Heart right ventricle (tissue), 16 donors: ENCODE data around the gene KLK14. TPM values are rescaled to one million over a fixed set of nuclear protein-coding genes. Genes with fewer than 3 reads are reported as not detected.

Source experiments
- ATAC-seq, 8 donors: fragments of 200-7000 bp; cut with Tn5 transposase; one replicate each; pipeline ENCODE4 v1.9.1; 2020; ENCODE audit warnings: mild to moderate bottlenecking in 8 of 8, moderate library complexity in 8 of 8, moderate number of reproducible peaks in 1 of 8
- DNase-seq, 2 donors: peaks; one replicate each; pipeline ENCODE4 v3.0.0-alpha.2; 2020
- H3K27ac ChIP-seq, 10 donors: fragments of 200-600 bp; sonication (generic) in 2 of 10; one replicate each; pipeline versions ENCODE4 v1.5.0 to v1.8.0; 2020 to 2022; ENCODE audit warnings: mild to moderate bottlenecking in 3 of 10
- H3K27me3 ChIP-seq, 7 donors: fragments of 200-600 bp; one replicate each; pipeline ENCODE4 v1.8.0; 2021 to 2022; ENCODE audit warnings: mild to moderate bottlenecking in 2 of 7
- H3K36me3 ChIP-seq, 9 donors: fragments of 200-600 bp; sonication (generic) in 1 of 9; one replicate each; pipeline versions ENCODE4 v1.5.0 to v1.8.0; 2020 to 2022; ENCODE audit warnings: mild to moderate bottlenecking in 2 of 9
- H3K4me1 ChIP-seq, 9 donors: fragments of 200-600 bp; sonication (generic) in 1 of 9; one replicate each; pipeline versions ENCODE4 v1.5.0 to v1.8.0; 2020 to 2022; ENCODE audit warnings: mild to moderate bottlenecking in 4 of 9
- H3K4me3 ChIP-seq, 10 donors: fragments of 200-600 bp; sonication (generic) in 2 of 10; one replicate each; pipeline versions ENCODE4 v1.5.0 to v1.8.0; 2020 to 2022; ENCODE audit warnings: mild to moderate bottlenecking in 7 of 10, moderate library complexity in 2 of 10
- H3K9me3 ChIP-seq, 11 donors: fragments of 200-600 bp in 10 of 11; sonication (generic) in 2 of 11; one replicate each; pipeline versions ENCODE4 v1.5.0 to v1.8.0; 2013 to 2022; ENCODE audit warnings: mild to moderate bottlenecking in 2 of 11, control low read depth in 1 of 11, moderate library complexity in 1 of 11
- WGBS, 2 donors: extraction: QIAGEN DNeasy Blood & Tissue Kit; methylation state at CpG; one replicate each; pipeline ENCODE4 v1.1.7; 2013; ENCODE audit warnings: inconsistent platforms in 1 of 2; 5-methylcytosine and 5-hydroxymethylcytosine counted together
- intact Hi-C, 10 donors: fragments of 100-400 bp; cut with DNase I; formaldehyde crosslinking; loops; one replicate each; pipeline versions ENCODE4 v1.11.1 to v1.14.2; 2022
- polyA plus RNA-seq, 2 donors: library from polyadenylated mRNA; stranded (reverse); fragments of 200-250 nt; gene quantifications; one replicate each; pipeline ENCODE4 v1.2.3, GENCODE V29; 2013
- total RNA-seq, 10 donors: library from RNA; stranded (reverse); fragmentation: NEBNext Ultra II Directional in 3 of 10; extraction: Animal tissue kit (Norgen Biotek cat#: 25700) in 3 of 10; gene quantifications; one replicate each; pipeline versions ENCODE4 v1.2.1 to v1.2.4, GENCODE V29; 2021 to 2023
- TF ChIP-seq, protein P1 (sequence below), 9 donors: fragments of 200-600 bp; sonication (generic) in 2 of 9; IDR thresholded peaks; one replicate each; pipeline versions ENCODE4 v1.5.0 to v1.8.0; 2021 to 2022; ENCODE audit warnings: antibody characterized with exemption in 9 of 9, mild to moderate bottlenecking in 5 of 9, moderate library complexity in 1 of 9
- donor health status: Arrhythmogenic right ventricular cardiomyopathy.
- donor health status: ischemic (EF 13 %, LVEDD 7.1; RV severe dilation, severe dysfunction).
- donor health status: healthy with polysubstance abuse.
- donor health status: DM: no; HTN: yes; CAD: no.
- donor health status: DM: no; HTN: no; CAD: no.
- donor health status: ischemic (EF 25% LVEDD 6.9; RV normal size, moderate dysfunction).
- donor health status: ischemic (EF 25% LVEDD 5.7; RV mildly dilated, moderate dysfunction).
- donor health status: healthy.
- donor health status: DM: yes; HTN: yes; CAD: no.
- donor health status: Ischemic cardiomyopathy.
- donor health status: ischemic (EF 35%, LVEDD 5.7; RV mildly dilated, moderate dysfunction).
- donor health status: nonischemic (EF 11% LVEDD 7.7; RV severe dilation, severe dysfunction).
- donor health status: DM: yes; HTN: yes; CAD: no.
- donor health status: PGD.
- donor health status: ischemic (EF 29% LVEDD 5.4; RV normal size, mild dysfunction).
- donor health status: nonischemic (EF 23%, LVEDD 6.1; RV moderate dilation, normal function).

Gene KLK14
- total and polyA plus RNA-seq, 12 donors: 0.20 to 1.2 (median 0.48) TPM; not detected in 4

DNA sequence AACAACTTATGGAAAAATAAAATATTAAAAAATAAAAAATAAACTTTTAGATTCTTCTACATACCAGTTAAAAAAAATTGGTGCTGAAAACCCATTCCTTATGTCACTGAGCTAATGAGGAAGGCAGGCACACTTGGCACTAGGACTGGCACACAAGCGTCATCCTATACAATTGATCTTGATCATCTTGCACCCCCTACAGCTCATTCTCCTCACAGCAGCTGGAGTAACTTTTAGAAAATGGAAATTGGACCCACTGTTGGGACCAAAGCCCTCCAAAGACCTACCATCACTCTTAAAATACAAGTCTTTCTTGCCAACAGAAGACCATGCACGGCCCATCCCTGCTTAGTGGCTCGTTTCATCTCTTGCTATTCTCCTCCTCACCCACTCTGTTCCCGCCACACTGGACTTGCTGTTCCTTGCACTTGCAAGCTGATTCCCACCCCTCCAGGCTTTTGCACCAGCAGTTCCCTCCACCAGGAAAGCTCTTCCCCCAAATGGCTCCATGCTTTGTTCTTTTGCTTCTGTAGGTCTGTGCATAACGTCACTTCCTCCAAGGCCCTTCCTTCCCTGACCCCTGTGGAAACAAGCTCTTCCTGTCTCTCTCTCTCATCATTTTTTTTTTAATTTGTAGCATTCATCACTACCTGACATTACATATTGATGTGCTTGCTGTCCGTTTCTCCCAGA lies 13.9 kb upstream of the KLK14 start:
- intact Hi-C loops: loop anchor here in 9 of 10 donors (1.0 to 10.0 kb wide), 8 partner anchors 69 to 172 kb away; partner anchors contain the start of gene KLK11 (in 1 of the 9)
- TF ChIP-seq, protein P1, sequence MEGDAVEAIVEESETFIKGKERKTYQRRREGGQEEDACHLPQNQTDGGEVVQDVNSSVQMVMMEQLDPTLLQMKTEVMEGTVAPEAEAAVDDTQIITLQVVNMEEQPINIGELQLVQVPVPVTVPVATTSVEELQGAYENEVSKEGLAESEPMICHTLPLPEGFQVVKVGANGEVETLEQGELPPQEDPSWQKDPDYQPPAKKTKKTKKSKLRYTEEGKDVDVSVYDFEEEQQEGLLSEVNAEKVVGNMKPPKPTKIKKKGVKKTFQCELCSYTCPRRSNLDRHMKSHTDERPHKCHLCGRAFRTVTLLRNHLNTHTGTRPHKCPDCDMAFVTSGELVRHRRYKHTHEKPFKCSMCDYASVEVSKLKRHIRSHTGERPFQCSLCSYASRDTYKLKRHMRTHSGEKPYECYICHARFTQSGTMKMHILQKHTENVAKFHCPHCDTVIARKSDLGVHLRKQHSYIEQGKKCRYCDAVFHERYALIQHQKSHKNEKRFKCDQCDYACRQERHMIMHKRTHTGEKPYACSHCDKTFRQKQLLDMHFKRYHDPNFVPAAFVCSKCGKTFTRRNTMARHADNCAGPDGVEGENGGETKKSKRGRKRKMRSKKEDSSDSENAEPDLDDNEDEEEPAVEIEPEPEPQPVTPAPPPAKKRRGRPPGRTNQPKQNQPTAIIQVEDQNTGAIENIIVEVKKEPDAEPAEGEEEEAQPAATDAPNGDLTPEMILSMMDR (IDR thresholded peaks at IDR 0.05): peak in 7 of 9 donors; percentile 14 to 28 (median 19)
- peaks cover 0 to 25% (median 10%) of the 10 kb centered on the region in 9 donors for H3K4me1 ChIP-seq
- peaks cover 0 to 25% (median 0%) of the 10 kb centered on the region in 9 donors for H3K36me3 ChIP-seq
- ATAC-seq (no peak), DNase-seq (no peak)
- no peak overlapping the region for H3K4me3 ChIP-seq
- no peak overlapping the region for H3K27ac ChIP-seq
- H3K9me3 ChIP-seq: no peaks in the 10 kb centered on the region
- WGBS, 2 donors: 80 to 81% methylated on average over 6 of the region's 6 CpGs
- H3K27me3 ChIP-seq: no peaks in the 10 kb centered on the region

DNA sequence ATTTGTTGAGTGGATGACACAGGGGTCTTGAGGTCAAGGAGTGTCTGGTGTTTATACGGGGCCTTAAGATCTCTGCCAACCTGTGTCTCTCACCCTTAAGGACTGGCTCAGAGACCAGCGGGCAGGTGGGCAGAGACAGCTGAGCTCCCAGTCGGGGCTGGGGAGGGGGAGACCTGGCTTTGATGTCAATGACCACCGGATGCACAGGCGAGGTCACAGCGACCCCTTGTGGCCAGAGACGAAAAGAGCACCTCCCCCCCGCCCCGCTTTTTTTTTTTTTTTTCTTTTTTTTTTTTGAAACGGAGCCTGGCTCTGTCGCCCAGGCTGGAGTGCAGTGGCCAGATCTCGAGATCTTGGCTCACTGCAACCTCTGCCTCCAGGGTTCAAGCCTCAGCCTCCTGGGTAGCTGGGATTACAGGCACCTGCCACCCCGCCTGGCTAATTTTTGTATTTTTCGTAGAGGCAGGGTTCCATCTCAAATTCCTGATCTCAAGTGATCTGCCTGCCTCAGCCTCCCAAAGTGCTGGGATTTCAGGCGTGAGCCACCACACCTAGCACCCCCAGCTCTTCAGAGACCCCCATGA lies 12.1 kb upstream of the KLK14 start:
- 23 to 24% methylated on average over 14 to 15 of the region's 15 CpGs for WGBS, 2 donors
- Histone ChIP-seq H3K4me3 (no peak overlapping the region), H3K36me3 (peaks cover 0 to 10% (median 0%) of the 10 kb centered on the region in 9 donors), H3K4me1 (peaks cover 0 to 12% (median 3%) of the 10 kb centered on the region in 9 donors), H3K27me3 (no peaks in the 10 kb centered on the region), H3K27ac (no peak overlapping the region), H3K9me3 (no peaks in the 10 kb centered on the region)
- DNase-seq (peak in 1 of 2 donors; percentile 30), ATAC-seq (no peak)
- TF ChIP-seq, protein P1 (IDR thresholded peaks at IDR 0.05): peak; percentile 58 to 72 (median 67)
- intact Hi-C loops: loop anchor here in 8 of 10 donors (1.0 to 10.0 kb wide), 8 partner anchors 67 to 170 kb away; partner anchors contain the start of gene KLK11 (in 1 of the 8)

DNA sequence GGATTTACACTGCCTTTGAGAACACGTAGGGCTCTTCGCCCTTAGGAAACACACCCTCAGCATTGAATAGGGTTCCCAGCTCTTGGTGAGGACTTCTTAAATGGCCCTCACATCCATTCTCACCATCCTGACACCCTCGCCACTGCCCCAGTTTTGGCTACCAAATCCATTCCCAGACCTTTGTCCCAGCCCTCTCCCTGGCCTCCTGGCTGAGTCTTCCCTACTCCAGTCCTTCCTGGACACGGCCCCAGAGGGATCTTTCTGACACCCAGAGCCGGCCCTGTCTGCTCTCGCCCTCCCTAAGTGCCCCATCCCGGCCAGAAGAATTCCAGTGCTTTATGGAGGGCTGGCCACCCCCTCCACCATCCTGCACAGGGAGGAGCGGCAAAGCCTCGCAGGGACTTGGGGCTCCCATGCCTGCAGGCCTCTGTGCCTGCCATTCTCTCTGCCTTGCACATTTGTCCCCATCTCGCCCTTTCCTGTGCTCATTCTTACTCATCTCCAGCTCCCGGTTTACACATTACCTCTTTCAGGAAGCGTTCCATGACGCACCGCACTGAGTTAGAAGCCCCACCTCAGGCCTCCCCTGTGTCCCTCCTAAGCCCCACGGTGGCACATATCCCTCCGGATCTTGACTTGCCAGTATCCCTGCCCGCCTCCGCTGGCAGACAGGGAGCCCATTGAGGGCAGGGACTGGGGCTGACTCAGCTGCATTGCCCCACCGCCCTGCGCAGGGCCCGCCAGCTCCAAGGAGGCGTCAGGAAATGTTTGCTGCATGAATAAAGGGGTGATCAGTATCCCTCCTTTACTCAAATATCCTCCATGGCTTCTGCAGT lies 11.0 kb upstream of the KLK14 start:
- no peaks in the 10 kb centered on the region for H3K27me3 ChIP-seq

More for the DNA sequence above, 11.0 kb upstream of the KLK14 start:
- ATAC-seq (no peak), DNase-seq (no peak)
- intact Hi-C loops: loop anchor here in 7 of 10 donors (2.0 to 10.0 kb wide), 5 partner anchors 73 to 169 kb away; no protein-coding TSS in a partner anchor
- TF ChIP-seq, protein P1 (IDR thresholded peaks at IDR 0.05): no peak
- WGBS, 2 donors: 75 to 79% methylated on average over 22 of the region's 22 CpGs
- H3K4me3 ChIP-seq: no peak overlapping the region
- no peak overlapping the region for H3K27ac ChIP-seq
- no peaks in the 10 kb centered on the region for H3K9me3 ChIP-seq
- peaks cover 0 to 8% (median 0%) of the 10 kb centered on the region in 9 donors for H3K36me3 ChIP-seq
- peaks cover 0 to 12% (median 3%) of the 10 kb centered on the region in 9 donors for H3K4me1 ChIP-seq
